HCT116 (cell line): ENCODE data around the gene MUC21. TPM values are rescaled to one million over a fixed set of nuclear protein-coding genes. Genes with fewer than 3 reads are reported as not detected.
"Not testable (repeated sequence)": the region's sequence is repeated elsewhere in the genome, so short reads cannot be mapped to it uniquely, and the experiment has no call there.

Experiments used
- ATAC-seq: fragments of 200-7000 bp; cut with Tn5 transposase; 2 replicates; pipeline ENCODE4 v1.9.1; 2020; ENCODE audit warnings: mild to moderate bottlenecking, moderate library complexity
- BruUV-seq: library from RNA; stranded (reverse); fragments of 400-500 nt; replicated peaks from 2 replicates; lab custom pipeline; 2021; lab: Mats Ljungman, UMichigan
- CTCF ChIA-PET: fragments of 300-600 bp; sonication (Branson Sonifier 250); formaldehyde crosslinking; loops from one replicate; lab custom pipeline; 2021; ENCODE audit warnings: antibody characterized with exemption; lab: Charles Lee
- POLR2A ChIA-PET: fragments of 300-600, 350-600 bp; sonication (Branson Sonifier 250); formaldehyde crosslinking; loops from one replicate; lab custom pipeline; 2021; ENCODE audit warnings: antibody characterized with exemption; lab: Charles Lee
- RAD21 ChIA-PET, 2 experiments: fragments of 300-600 bp; sonication (Branson Sonifier 250); formaldehyde crosslinking; loops; one replicate each; lab custom pipeline; 2023; ENCODE audit warnings: low total read pairs in 2 of 2; ENCODE audit not compliant: uncharacterized antibody in 2 of 2, unreplicated experiment in 2 of 2, low non-redundant PET in 1 of 2; lab: Charles Lee
- DNase-seq: peaks from one replicate; pipeline ENCODE4 v3.0.0-alpha.2; 2010; ENCODE audit warnings: low read depth, low spot score
- H2AFZ ChIP-seq: fragments of 200-600 bp; shearing (Covaris generic), sonication (generic); 2 replicates; pipeline ENCODE4 v1.6.1; 2017; ENCODE audit warnings: low read depth, mixed run types, mixed read lengths, antibody characterized with exemption, low read length; ENCODE audit not compliant: poor library complexity, severe bottlenecking
- H3K27ac ChIP-seq: 2 replicates; pipeline ENCODE4 v1.5.1; 2012; ENCODE audit warnings: low read depth, low read length
- H3K27me3 ChIP-seq: fragments of 200-600 bp; sonication (generic); 2 replicates; pipeline ENCODE4 v1.6.1; 2016; ENCODE audit warnings: mixed run types, low read length, mixed read lengths; ENCODE audit not compliant: insufficient read depth
- H3K36me3 ChIP-seq, 2 experiments: fragments of 200-500 bp in 1 of 2; fragments of 200-600 bp in 1 of 2; sonication (Bioruptor generic) in 1 of 2; sonication (generic) in 1 of 2; 2 replicates each; pipeline versions ENCODE4 v1.5.1 to v1.6.1; 2014 to 2016; ENCODE audit warnings: low read length in 2 of 2, inconsistent platforms in 1 of 2, mixed read lengths in 1 of 2, mixed run types in 1 of 2; ENCODE audit not compliant: insufficient read depth in 2 of 2, control insufficient read depth in 1 of 2
- H3K4me1 ChIP-seq, 2 experiments: fragments of 200-600 bp in 1 of 2; sonication (generic) in 1 of 2; 2 replicates each; pipeline versions ENCODE4 v1.5.1 to v1.6.1; 2012 to 2017; ENCODE audit warnings: low read length in 2 of 2, inconsistent platforms in 1 of 2, mild to moderate bottlenecking in 1 of 2, mixed read lengths in 1 of 2, mixed run types in 1 of 2, moderate library complexity in 1 of 2; ENCODE audit not compliant: insufficient read depth in 2 of 2, control insufficient read depth in 1 of 2
- H3K4me2 ChIP-seq: fragments of 200-600 bp; sonication (generic); 2 replicates; pipeline ENCODE4 v1.6.1; 2017; ENCODE audit warnings: mixed run types, low read length, mixed read lengths
- H3K4me3 ChIP-seq, 2 experiments: fragments of 200-600 bp in 1 of 2; sonication (generic) in 1 of 2; replicated peaks in 1 of 2; 2 replicates each; pipeline ENCODE4 v1.5.1; 2011 to 2016; ENCODE audit warnings: low read length in 2 of 2, control low read depth in 1 of 2, low read depth in 1 of 2, mild to moderate bottlenecking in 1 of 2, mixed read lengths in 1 of 2, mixed run types in 1 of 2
- H3K79me2 ChIP-seq: fragments of 200-600 bp; sonication (generic); 2 replicates; pipeline ENCODE4 v1.6.1; 2017; ENCODE audit warnings: mild to moderate bottlenecking, mixed run types, low read length, moderate library complexity, mixed read lengths; ENCODE audit not compliant: insufficient read depth
- H3K9ac ChIP-seq: fragments of 200-600 bp; sonication (generic); 2 replicates; pipeline ENCODE4 v1.6.1; 2016; ENCODE audit warnings: low read length, mixed read lengths
- H3K9me2 ChIP-seq: fragments of 200-600 bp; sonication (generic), shearing (Covaris generic); 2 replicates; pipeline ENCODE4 v1.6.1; 2017; ENCODE audit warnings: mixed run types, mild to moderate bottlenecking, moderate library complexity; ENCODE audit not compliant: insufficient read depth
- H3K9me3 ChIP-seq, 2 experiments: fragments of 200-500 bp in 1 of 2; fragments of 200-600 bp in 1 of 2; sonication (Bioruptor generic) in 1 of 2; sonication (generic) in 1 of 2; 2 replicates each; pipeline ENCODE4 v1.6.1; 2014 to 2017; ENCODE audit warnings: low read length in 2 of 2, mixed read lengths in 2 of 2, inconsistent platforms in 1 of 2, low read depth in 1 of 2, mild to moderate bottlenecking in 1 of 2, mixed run types in 1 of 2, moderate library complexity in 1 of 2; ENCODE audit not compliant: control insufficient read depth in 1 of 2, insufficient read depth in 1 of 2
- H4K20me1 ChIP-seq: fragments of 200-600 bp; sonication (generic), shearing (Covaris generic); 2 replicates; pipeline ENCODE4 v1.6.1; 2017; ENCODE audit warnings: mixed run types, mild to moderate bottlenecking, moderate library complexity; ENCODE audit not compliant: insufficient read depth
- CEBPB ChIP-seq: IDR thresholded peaks from 2 replicates; pipeline ENCODE4 v1.6.1; 2012; ENCODE audit warnings: low read depth
- EZH2phosphoT487 ChIP-seq: fragments of 200-600 bp; IDR thresholded peaks from 2 replicates; pipeline ENCODE4 v1.6.1; 2018; ENCODE audit warnings: antibody characterized with exemption, borderline replicate concordance
- FOSL1 ChIP-seq: IDR thresholded peaks from 2 replicates; pipeline ENCODE4 v1.6.1; 2012; ENCODE audit warnings: low read depth
- POLR2A ChIP-seq: IDR thresholded peaks from 2 replicates; pipeline ENCODE4 v1.7.0; 2011; ENCODE audit warnings: borderline replicate concordance; ENCODE audit not compliant: insufficient read depth, insufficient read length; ENCODE audit errors: extremely low read depth
- POLR2AphosphoS5 ChIP-seq: IDR thresholded peaks from 2 replicates; pipeline ENCODE4 v1.6.1; 2011; ENCODE audit warnings: mild to moderate bottlenecking, low read depth, low read length, moderate library complexity
- RAD21 ChIP-seq: IDR thresholded peaks from 2 replicates; pipeline ENCODE4 v1.6.1; 2012; ENCODE audit warnings: low read depth, mild to moderate bottlenecking
- SIN3A ChIP-seq: IDR thresholded peaks from 2 replicates; pipeline ENCODE4 v1.6.1; 2012; ENCODE audit warnings: low read depth
- SRF ChIP-seq: IDR thresholded peaks from 2 replicates; pipeline ENCODE4 v1.6.1; 2012; ENCODE audit warnings: low read depth
- ZFX ChIP-seq: fragments of 450-650 bp; IDR thresholded peaks from 2 replicates; pipeline ENCODE4 v1.6.1; 2017
- ZNF274 ChIP-seq: fragments of 200-500 bp; sonication (Bioruptor generic); IDR thresholded peaks from 2 replicates; pipeline ENCODE4 v1.6.1; 2014; ENCODE audit warnings: mild to moderate bottlenecking, low read depth, low read length, inconsistent platforms
- intact Hi-C: fragments of 100-400 bp; cut with micrococcal nuclease; formaldehyde crosslinking; loops from 2 replicates; pipeline ENCODE4 v1.10.0; 2022
- total RNA-seq: library from RNA; stranded (reverse); gene quantifications from one replicate; pipeline ENCODE4 v1.2.1, GENCODE V29; 2021; ENCODE audit not compliant: unreplicated experiment
- TF ChIP-seq, protein P1 (sequence below), 3 experiments: fragments of 200-600 bp in 1 of 3; sonication (generic) in 1 of 3; IDR thresholded peaks in 2 of 3; conservative IDR thresholded peaks in 1 of 3; 2 replicates each; pipeline ENCODE4 v1.5.1; 2012 to 2017; ENCODE audit warnings: low read depth in 2 of 3, low read length in 2 of 3, antibody characterized with exemption in 1 of 3, borderline replicate concordance in 1 of 3, control low read depth in 1 of 3, mild to moderate bottlenecking in 1 of 3, mixed read lengths in 1 of 3, mixed run types in 1 of 3, moderate library complexity in 1 of 3; ENCODE audit not compliant: insufficient read depth in 1 of 3
- TF ChIP-seq, protein P2 (sequence below): IDR thresholded peaks from 2 replicates; pipeline ENCODE4 v1.6.1; 2012; ENCODE audit warnings: low read depth

The MUC21 gene
- total RNA-seq, 1 experiment from 2014 or later: not detected

DNA sequence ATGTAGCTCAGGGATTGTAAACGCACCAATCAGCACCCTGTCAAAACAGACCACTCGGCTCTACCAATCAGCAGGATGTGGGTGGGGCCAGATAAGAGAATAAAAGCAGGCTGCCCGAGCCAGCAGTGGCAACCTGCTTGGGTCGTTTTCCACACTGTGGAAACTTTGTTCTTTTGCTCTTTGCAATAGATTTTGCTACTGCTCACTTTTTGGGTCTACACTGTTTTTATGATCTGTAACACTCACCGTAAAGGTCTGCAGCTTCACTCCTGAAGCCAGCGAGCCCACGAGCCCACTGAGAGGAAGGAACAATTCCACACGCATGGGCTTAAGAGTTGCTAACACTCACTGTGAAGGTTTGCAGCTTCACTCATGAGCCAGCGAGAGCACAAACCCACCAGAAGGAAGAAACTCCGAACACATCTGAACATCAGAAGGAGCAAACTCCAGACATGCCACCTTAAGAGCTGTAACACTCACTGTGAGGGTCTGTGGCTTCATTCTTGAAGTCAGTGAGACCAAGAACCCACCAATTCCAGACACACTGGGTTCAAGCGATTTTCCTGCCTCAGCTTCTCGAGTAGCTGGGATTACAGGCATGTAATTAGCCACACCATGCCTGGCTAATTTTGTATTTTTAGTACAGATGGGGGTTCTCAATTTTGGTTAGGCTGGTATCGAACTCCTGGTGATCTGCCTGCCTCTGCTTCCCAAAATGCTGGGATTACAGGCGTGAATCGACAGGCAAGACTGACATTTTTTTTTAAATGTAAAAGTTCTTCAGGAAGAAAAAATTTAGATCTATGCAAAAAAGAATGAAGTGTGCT, 38.4 kb downstream of the MUC21 start:
- CTCF ChIA-PET: interaction anchor here (1.3 kb wide), 1 partner anchor 66 kb away, joined by 5 read pairs; no protein-coding TSS in a partner anchor
- TF ChIP-seq POLR2A (peak; percentile 98), POLR2AphosphoS5 (peak; percentile 49; the same call in 1 of the 2 replicates)
- H3K36me3 ChIP-seq, H3K9me2 ChIP-seq, H2AFZ ChIP-seq, H4K20me1 ChIP-seq, H3K9ac ChIP-seq, RAD21 ChIA-PET, H3K4me3 ChIP-seq, H3K27me3 ChIP-seq, H3K79me2 ChIP-seq, H3K4me1 ChIP-seq, intact Hi-C loops, H3K9me3 ChIP-seq, H3K4me2 ChIP-seq, DNase-seq: not testable (repeated sequence)
- ATAC-seq: peak; percentile 51
- BruUV-seq: TSS peak; percentile 97
- peak overlapping the region; percentile 3; the same call in 1 of the 2 replicates for H3K27ac ChIP-seq
- POLR2A ChIA-PET: interaction anchor here (0.7 to 2.6 kb wide), 7 partner anchors 12 to 207 kb away, joined by 3 to 15 read pairs (median 5); no protein-coding TSS in a partner anchor

DNA sequence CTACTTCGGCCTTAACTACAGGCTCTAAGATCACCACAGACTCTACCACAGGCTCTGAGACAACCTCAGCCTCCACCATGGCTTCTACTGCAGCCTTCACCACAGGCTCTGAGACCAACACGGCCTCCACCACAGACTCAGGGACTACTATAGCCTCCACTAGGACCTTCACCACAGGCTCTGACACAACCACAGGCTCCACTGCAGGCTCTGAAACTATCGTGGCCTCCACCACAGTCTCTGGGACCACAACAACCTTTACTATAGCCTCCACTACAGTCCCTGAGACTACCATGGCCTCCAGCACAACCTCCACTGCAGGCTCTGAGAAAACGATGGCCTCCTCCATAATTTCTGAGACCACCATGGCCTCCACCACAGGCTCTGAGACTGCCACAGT, 42.1 kb downstream of the MUC21 start:
- Histone ChIP-seq H3K4me3 (no peak overlapping the region), H3K9ac (no peak overlapping the region), H2AFZ (no peak overlapping the region), H3K36me3 (no peaks in the 10 kb centered on the region), H3K27me3 (no peaks in the 10 kb centered on the region), H3K9me3 (no peaks in the 10 kb centered on the region), H3K79me2 (no peaks in the 10 kb centered on the region), H3K4me2 (no peak overlapping the region), H4K20me1 (no peaks in the 10 kb centered on the region), H3K4me1 (peaks cover 0 to 5% of the 10 kb centered on the region in 2 experiments; a peak in 1 of 4 replicates), H3K9me2 (no peaks in the 10 kb centered on the region), H3K27ac (no peak overlapping the region)
- no peak for ATAC-seq
- no peak for DNase-seq
- intact Hi-C loops: no loop called here
- ChIA-PET RAD21 (no interaction called here), POLR2A (no interaction called here), CTCF (no interaction called here)
- no TSS peak for BruUV-seq
- TF ChIP-seq, protein P1, sequence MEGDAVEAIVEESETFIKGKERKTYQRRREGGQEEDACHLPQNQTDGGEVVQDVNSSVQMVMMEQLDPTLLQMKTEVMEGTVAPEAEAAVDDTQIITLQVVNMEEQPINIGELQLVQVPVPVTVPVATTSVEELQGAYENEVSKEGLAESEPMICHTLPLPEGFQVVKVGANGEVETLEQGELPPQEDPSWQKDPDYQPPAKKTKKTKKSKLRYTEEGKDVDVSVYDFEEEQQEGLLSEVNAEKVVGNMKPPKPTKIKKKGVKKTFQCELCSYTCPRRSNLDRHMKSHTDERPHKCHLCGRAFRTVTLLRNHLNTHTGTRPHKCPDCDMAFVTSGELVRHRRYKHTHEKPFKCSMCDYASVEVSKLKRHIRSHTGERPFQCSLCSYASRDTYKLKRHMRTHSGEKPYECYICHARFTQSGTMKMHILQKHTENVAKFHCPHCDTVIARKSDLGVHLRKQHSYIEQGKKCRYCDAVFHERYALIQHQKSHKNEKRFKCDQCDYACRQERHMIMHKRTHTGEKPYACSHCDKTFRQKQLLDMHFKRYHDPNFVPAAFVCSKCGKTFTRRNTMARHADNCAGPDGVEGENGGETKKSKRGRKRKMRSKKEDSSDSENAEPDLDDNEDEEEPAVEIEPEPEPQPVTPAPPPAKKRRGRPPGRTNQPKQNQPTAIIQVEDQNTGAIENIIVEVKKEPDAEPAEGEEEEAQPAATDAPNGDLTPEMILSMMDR (IDR thresholded peaks at IDR 0.05 in 2 of 3, conservative IDR thresholded peaks at IDR 0.05 in 1 of 3; ENCODE audit: borderline replicate concordance in 1 of 3, insufficient read depth in 1 of 3, low read depth in 2 of 3, low read length in 2 of 3): no peak
- TF ChIP-seq SRF (no peak), ZNF274 (no peak), ZFX (no peak), CEBPB (no peak), RAD21 (no peak), POLR2A (no peak), SIN3A (no peak), EZH2phosphoT487 (no peak), FOSL1 (no peak)
- TF ChIP-seq, protein P2, sequence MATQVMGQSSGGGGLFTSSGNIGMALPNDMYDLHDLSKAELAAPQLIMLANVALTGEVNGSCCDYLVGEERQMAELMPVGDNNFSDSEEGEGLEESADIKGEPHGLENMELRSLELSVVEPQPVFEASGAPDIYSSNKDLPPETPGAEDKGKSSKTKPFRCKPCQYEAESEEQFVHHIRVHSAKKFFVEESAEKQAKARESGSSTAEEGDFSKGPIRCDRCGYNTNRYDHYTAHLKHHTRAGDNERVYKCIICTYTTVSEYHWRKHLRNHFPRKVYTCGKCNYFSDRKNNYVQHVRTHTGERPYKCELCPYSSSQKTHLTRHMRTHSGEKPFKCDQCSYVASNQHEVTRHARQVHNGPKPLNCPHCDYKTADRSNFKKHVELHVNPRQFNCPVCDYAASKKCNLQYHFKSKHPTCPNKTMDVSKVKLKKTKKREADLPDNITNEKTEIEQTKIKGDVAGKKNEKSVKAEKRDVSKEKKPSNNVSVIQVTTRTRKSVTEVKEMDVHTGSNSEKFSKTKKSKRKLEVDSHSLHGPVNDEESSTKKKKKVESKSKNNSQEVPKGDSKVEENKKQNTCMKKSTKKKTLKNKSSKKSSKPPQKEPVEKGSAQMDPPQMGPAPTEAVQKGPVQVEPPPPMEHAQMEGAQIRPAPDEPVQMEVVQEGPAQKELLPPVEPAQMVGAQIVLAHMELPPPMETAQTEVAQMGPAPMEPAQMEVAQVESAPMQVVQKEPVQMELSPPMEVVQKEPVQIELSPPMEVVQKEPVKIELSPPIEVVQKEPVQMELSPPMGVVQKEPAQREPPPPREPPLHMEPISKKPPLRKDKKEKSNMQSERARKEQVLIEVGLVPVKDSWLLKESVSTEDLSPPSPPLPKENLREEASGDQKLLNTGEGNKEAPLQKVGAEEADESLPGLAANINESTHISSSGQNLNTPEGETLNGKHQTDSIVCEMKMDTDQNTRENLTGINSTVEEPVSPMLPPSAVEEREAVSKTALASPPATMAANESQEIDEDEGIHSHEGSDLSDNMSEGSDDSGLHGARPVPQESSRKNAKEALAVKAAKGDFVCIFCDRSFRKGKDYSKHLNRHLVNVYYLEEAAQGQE: no peak
